GM18498 (cell line): ENCODE results near the gene FBL.
"Not testable (repeated sequence)": the region's sequence is repeated elsewhere in the genome, so short reads cannot be mapped to it uniquely, and the experiment has no call there.

Experiments used
- ATAC-seq: cut with Tn5 transposase; IDR thresholded peaks from one replicate; pipeline ENCODE4 v1.9.1; 2021; ENCODE audit warnings: mild to moderate bottlenecking, moderate library complexity; ENCODE audit not compliant: unreplicated experiment

Gene FBL

GRCh38 chr19:39877488-39877887, 31.3 kb upstream of the FBL start:
- not testable (repeated sequence) for ATAC-seq

GRCh38 chr19:39876486-39876885, 30.3 kb upstream of the FBL start:
- ATAC-seq, result not testable (repeated sequence)

- ATAC-seq, result not testable (repeated sequence)
These were observed 29.3 kb upstream of the FBL start for GRCh38 chr19:39875401-39875864.

- ATAC-seq, result no peak
These were observed 28.2 kb upstream of the FBL start for GRCh38 chr19:39874404-39874803.

- ATAC-seq, result no peak
These were observed 27.2 kb upstream of the FBL start for GRCh38 chr19:39873385-39873784.

GRCh38 chr19:39871886-39872866, 26.0 kb upstream of the FBL start:
- ATAC-seq, result no peak

- ATAC-seq, result no peak
These were observed 25.2 kb upstream of the FBL start for GRCh38 chr19:39871362-39871761.

GRCh38 chr19:39870171-39870971, 24.2 kb upstream of the FBL start:
- ATAC-seq, result no peak

GRCh38 chr19:39867952-39868351, 21.8 kb upstream of the FBL start:
- no peak for ATAC-seq

GRCh38 chr19:39867133-39867532, 21.0 kb upstream of the FBL start:
- no peak for ATAC-seq

- ATAC-seq, result no peak
These were observed 19.8 kb upstream of the FBL start for GRCh38 chr19:39865953-39866352.

GRCh38 chr19:39865186-39865585, 19.0 kb upstream of the FBL start:
- ATAC-seq, result no peak

GRCh38 chr19:39864118-39864517, 17.9 kb upstream of the FBL start:
- ATAC-seq, result no peak

GRCh38 chr19:39858541-39858940, 12.4 kb upstream of the FBL start:
- no peak for ATAC-seq

- no peak for ATAC-seq
These were observed 6.7 kb upstream of the FBL start for GRCh38 chr19:39852882-39853281.

- no peak for ATAC-seq
These were observed 4.7 kb upstream of the FBL start for GRCh38 chr19:39850892-39851291.

- no peak for ATAC-seq
These were observed 2.2 kb upstream of the FBL start for GRCh38 chr19:39848392-39848791.

- no peak for ATAC-seq
These were observed 1.3 kb upstream of the FBL start for GRCh38 chr19:39847525-39847924.

- ATAC-seq, result peak; percentile 10
These were observed 703 bp upstream of the FBL start for GRCh38 chr19:39846678-39847486.

- no peak for ATAC-seq
These were observed 621 bp downstream of the FBL start for GRCh38 chr19:39845584-39845932.

- ATAC-seq, result no peak
These were observed 1.0 kb downstream of the FBL start for GRCh38 chr19:39845172-39845571.
